GM23248 (cell line): ENCODE measurements around the gene L1CAM. TPM values are rescaled to one million over a fixed set of nuclear protein-coding genes. Genes with fewer than 3 reads are reported as not detected.

Experiments
- DNase-seq: peaks from one replicate; pipeline ENCODE4 v3.0.0-alpha.2; 2015
- H2AFZ ChIP-seq: fragments of 200-600 bp; sonication (generic); 2 replicates; pipeline ENCODE4 v1.6.1; 2016; ENCODE audit warnings: antibody characterized with exemption
- H3F3A ChIP-seq: fragments of 200-600 bp; sonication (generic); 2 replicates; pipeline ENCODE4 v1.6.1; 2016; ENCODE audit warnings: mild to moderate bottlenecking, antibody characterized with exemption, mixed run types; ENCODE audit not compliant: insufficient read depth
- H3K27ac ChIP-seq: fragments of 200-600 bp; sonication (generic); 2 replicates; pipeline ENCODE4 v1.5.1; 2016; ENCODE audit warnings: mild to moderate bottlenecking
- H3K27me3 ChIP-seq: fragments of 200-600 bp; sonication (generic); replicated peaks from 2 replicates; pipeline ENCODE4 v1.6.1; 2016; ENCODE audit warnings: mild to moderate bottlenecking; ENCODE audit not compliant: insufficient read depth
- H3K36me3 ChIP-seq: fragments of 200-600 bp; sonication (generic); 2 replicates; pipeline ENCODE4 v1.6.1; 2016; ENCODE audit warnings: low read depth, mild to moderate bottlenecking
- H3K4me1 ChIP-seq: fragments of 200-600 bp; sonication (generic); 2 replicates; pipeline ENCODE4 v1.6.1; 2016; ENCODE audit warnings: mild to moderate bottlenecking; ENCODE audit not compliant: insufficient read depth
- H3K4me2 ChIP-seq: fragments of 200-600 bp; sonication (generic); one replicate; pipeline ENCODE4 v1.6.1; 2016; ENCODE audit warnings: mild to moderate bottlenecking; ENCODE audit not compliant: unreplicated experiment
- H3K4me3 ChIP-seq: fragments of 200-600 bp; sonication (generic); 2 replicates; pipeline ENCODE4 v1.5.1; 2016; ENCODE audit warnings: mild to moderate bottlenecking
- H3K79me2 ChIP-seq: fragments of 200-600 bp; sonication (generic); 2 replicates; pipeline ENCODE4 v1.6.1; 2016; ENCODE audit warnings: mild to moderate bottlenecking; ENCODE audit not compliant: insufficient read depth
- H3K9ac ChIP-seq: fragments of 200-600 bp; sonication (generic); 2 replicates; pipeline ENCODE4 v1.6.1; 2016; ENCODE audit warnings: mild to moderate bottlenecking
- H3K9me2 ChIP-seq: fragments of 200-600 bp; sonication (generic); 2 replicates; pipeline ENCODE4 v1.6.1; 2016; ENCODE audit warnings: mixed run types, mild to moderate bottlenecking, moderate library complexity; ENCODE audit not compliant: insufficient read depth
- H3K9me3 ChIP-seq: fragments of 200-600 bp; sonication (generic); one replicate; pipeline ENCODE4 v1.6.1; 2017; ENCODE audit warnings: low read depth
- H4K20me1 ChIP-seq: fragments of 200-600 bp; sonication (generic); 2 replicates; pipeline ENCODE4 v1.6.0; 2016; ENCODE audit not compliant: insufficient read depth
- EZH2 ChIP-seq: fragments of 200-600 bp; sonication (generic); IDR thresholded peaks from 2 replicates; pipeline ENCODE4 v1.6.1; 2018; ENCODE audit warnings: antibody characterized with exemption, mild to moderate bottlenecking; ENCODE audit not compliant: insufficient read depth, poor library complexity, severe bottlenecking
- EZH2phosphoT487 ChIP-seq: fragments of 200-600 bp; sonication (generic); IDR thresholded peaks from 2 replicates; pipeline ENCODE4 v1.6.1; 2018; ENCODE audit warnings: antibody characterized with exemption, moderate library complexity, mild to moderate bottlenecking, low read depth; ENCODE audit not compliant: insufficient read depth
- WGBS, 2 experiments: methylation state at CpG; one replicate each; pipeline ENCODE4 v1.1.6; 2015 to 2017; ENCODE audit warnings: low lambda C conversion rate in 2 of 2, low coverage in 1 of 2; ENCODE audit errors: missing lambda C conversion rate in 2 of 2; 5-methylcytosine and 5-hydroxymethylcytosine counted together
- in situ Hi-C: fragments of 300-500 bp; cut with MboI; formaldehyde crosslinking; loops from 2 replicates; pipeline ENCODE4 v1.15.0; 2020
- polyA plus RNA-seq: library from polyadenylated mRNA; unstranded; fragments of >200 nt; fragmentation: Nextera tagmentation; extraction: Ambion mirVana; gene quantifications from 2 replicates; pipeline ENCODE4 v1.2.1, GENCODE V29; 2016
- total RNA-seq: library from RNA; depleted of rRNA; stranded (reverse); fragments of >200 nt; shearing (Covaris generic); gene quantifications from 2 replicates; pipeline ENCODE4 v1.2.3, GENCODE V29; 2014

Gene L1CAM
- total and polyA plus RNA-seq, 2 experiments from 2014 or later: 0.38 to 1.9 TPM

DNA sequence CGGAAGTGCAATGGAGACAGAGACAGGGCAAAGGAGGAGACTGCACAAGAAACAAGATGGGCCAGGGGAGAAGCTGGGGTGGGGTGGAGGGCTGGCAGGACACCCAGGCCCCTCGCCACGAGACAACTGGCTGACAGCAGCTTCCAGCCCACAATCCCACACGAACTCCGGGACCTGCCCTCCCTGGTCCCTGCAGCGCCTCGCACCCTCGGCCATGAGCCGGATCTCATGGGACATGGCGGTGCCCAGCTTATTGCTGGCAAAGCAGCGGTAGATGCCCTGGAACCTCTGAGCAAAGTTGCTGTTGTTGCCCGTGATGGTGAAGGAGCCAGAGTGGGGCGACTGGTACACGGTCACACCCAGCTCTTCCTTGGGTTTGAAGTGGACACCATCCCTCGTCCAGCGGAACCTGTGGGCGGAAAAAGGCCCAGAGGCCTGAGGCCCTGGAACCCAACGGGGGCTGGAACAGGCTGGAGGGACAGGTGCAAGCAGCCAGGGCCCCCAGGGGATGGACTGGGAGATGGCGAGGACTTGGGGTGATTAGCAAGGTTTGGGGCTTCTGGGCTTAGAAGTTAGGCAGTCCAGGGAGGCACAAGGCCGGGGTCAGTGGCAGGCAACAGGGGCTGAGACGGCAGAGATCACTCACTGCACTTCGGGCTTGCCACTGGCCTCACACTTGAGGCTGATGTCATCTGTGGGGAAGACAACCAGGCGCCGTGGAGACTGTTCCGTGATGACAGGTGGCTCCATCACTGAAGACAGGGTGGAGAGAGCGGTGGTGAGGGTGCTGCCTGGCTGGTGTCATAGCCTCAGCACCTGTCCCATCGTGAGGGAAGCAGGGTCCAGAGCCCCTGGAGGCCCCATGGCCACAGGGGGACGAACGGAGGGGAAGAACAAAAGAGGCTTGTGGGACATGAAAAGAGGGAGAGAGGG is 13.8 kb downstream of the L1CAM start:
- no peaks in the 10 kb centered on the region for H3K36me3 ChIP-seq
- H4K20me1 ChIP-seq: no peaks in the 10 kb centered on the region
- 49% methylated on average over 9 to 25 of the region's 29 CpGs for WGBS, 2 experiments
- H3K27me3 ChIP-seq: no peaks in the 10 kb centered on the region
- no peaks in the 10 kb centered on the region for H3F3A ChIP-seq
- no peak overlapping the region for H3K4me3 ChIP-seq
- H3K9ac ChIP-seq: no peak overlapping the region
- no peaks in the 10 kb centered on the region for H3K4me1 ChIP-seq
- H3K27ac ChIP-seq: no peak overlapping the region
- no peaks in the 10 kb centered on the region for H3K9me2 ChIP-seq
- in situ Hi-C loops: no loop called here
- no peak for DNase-seq
- H2AFZ ChIP-seq: no peak overlapping the region
- no peaks in the 10 kb centered on the region for H3K9me3 ChIP-seq
- H3K79me2 ChIP-seq: no peaks in the 10 kb centered on the region
- no peak overlapping the region for H3K4me2 ChIP-seq
- TF ChIP-seq EZH2phosphoT487 (no peak), EZH2 (no peak)

DNA sequence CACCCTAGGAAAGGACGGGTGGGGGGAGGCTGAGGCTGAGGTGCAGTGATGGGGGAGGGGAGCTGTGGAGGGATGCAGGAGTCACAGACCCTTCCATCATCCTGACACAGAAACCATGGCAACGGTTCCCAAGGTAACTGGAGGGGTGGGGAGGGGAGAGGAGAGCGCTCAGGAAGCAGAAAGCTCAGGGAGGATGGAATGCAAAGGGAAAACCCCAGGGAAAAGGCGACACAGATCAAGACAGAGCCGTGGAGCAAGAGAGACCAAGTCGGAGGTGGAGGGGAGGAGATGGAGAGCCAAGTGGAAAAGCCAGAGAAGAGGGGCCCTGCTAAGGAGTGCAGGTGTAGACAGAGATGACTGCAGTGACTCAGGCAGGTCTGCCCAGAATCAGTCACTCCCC is 14.5 kb downstream of the L1CAM start:
- no peaks in the 10 kb centered on the region for H3F3A ChIP-seq
- no peaks in the 10 kb centered on the region for H3K27me3 ChIP-seq

DNA sequence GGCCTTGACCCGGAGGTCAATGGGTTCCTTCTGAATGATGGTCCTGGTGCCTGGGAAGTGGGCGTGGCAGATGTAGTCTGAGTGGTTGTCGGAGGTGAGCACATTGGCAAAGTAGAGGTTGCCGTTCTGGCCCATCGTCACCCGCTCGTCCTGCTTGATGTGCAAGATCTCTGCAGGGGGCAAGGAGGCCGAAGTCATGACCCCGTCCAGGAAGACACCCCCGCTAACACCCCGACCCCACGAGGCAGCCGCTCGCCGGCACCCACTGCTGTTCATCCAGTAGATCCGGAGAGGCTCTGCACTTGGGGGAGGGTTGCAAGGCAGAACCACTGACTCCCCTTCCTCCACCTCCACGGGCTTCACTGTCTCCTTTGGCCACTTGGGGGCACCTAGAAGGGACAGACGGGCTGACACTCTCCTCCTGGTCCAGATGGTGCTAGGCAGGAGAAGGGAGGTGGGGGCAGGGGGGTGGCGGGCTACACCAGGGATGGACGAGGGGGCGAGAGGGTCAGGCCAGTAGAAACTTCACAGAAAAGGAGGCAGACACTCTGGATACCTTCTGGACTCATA is 15.1 kb downstream of the L1CAM start:
- in situ Hi-C loops: no loop called here
- WGBS, 2 experiments: 40 to 54% methylated on average over 11 to 12 of the region's 21 CpGs
- H4K20me1 ChIP-seq: no peaks in the 10 kb centered on the region
- TF ChIP-seq EZH2 (no peak), EZH2phosphoT487 (no peak)
- no peaks in the 10 kb centered on the region for H3K9me2 ChIP-seq
- H3F3A ChIP-seq: no peaks in the 10 kb centered on the region
- H3K9ac ChIP-seq: no peak overlapping the region
- H3K36me3 ChIP-seq: no peaks in the 10 kb centered on the region
- H3K9me3 ChIP-seq: no peaks in the 10 kb centered on the region
- no peak for DNase-seq
- no peaks in the 10 kb centered on the region for H3K27me3 ChIP-seq
- H3K79me2 ChIP-seq: no peaks in the 10 kb centered on the region
- H3K4me2 ChIP-seq: no peak overlapping the region
- no peak overlapping the region for H3K4me3 ChIP-seq
- H2AFZ ChIP-seq: no peak overlapping the region
- no peaks in the 10 kb centered on the region for H3K4me1 ChIP-seq
- no peak overlapping the region for H3K27ac ChIP-seq

More for the DNA sequence above, 14.5 kb downstream of the L1CAM start:
- Histone ChIP-seq H3K9me2 (no peaks in the 10 kb centered on the region), H3K4me2 (no peak overlapping the region), H3K9me3 (no peaks in the 10 kb centered on the region), H3K4me1 (no peaks in the 10 kb centered on the region), H3K27ac (no peak overlapping the region), H4K20me1 (no peaks in the 10 kb centered on the region), H3K4me3 (no peak overlapping the region), H2AFZ (no peak overlapping the region), H3K36me3 (no peaks in the 10 kb centered on the region), H3K9ac (no peak overlapping the region), H3K79me2 (no peaks in the 10 kb centered on the region)
- in situ Hi-C loops: no loop called here
- TF ChIP-seq EZH2 (no peak), EZH2phosphoT487 (no peak)
- no peak for DNase-seq
- WGBS, 2 experiments: 0 to 2% methylated on average over 1 to 6 of the region's 6 CpGs

DNA sequence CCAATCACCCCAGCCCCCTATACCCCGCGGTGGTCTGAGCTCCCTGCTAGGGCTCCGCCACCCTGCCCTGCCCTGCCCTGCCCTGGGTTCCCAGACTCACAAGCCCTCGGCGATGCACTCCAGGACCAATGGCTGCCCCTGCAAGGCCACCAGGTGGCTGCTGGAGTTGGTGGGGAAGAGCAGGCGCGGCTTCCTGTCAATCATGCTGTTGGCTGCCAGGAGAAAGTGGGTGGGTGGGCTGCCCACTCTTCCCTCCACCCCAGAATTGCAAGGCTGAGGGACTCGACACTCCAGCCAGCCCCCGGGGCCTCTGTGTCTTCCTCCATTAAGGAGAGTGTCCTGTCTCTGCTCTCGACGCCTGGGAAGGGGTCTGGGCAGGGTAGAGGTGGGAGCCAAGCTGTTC is 15.7 kb downstream of the L1CAM start:
- H3F3A ChIP-seq: no peaks in the 10 kb centered on the region
- H3K36me3 ChIP-seq: no peaks in the 10 kb centered on the region
- no peak overlapping the region for H3K27ac ChIP-seq
- no peak overlapping the region for H3K4me3 ChIP-seq
- H3K9ac ChIP-seq: no peak overlapping the region
- WGBS, 2 experiments: 67 to 76% methylated on average over 4 to 8 of the region's 11 CpGs
- DNase-seq: no peak
- H2AFZ ChIP-seq: no peak overlapping the region
- no peaks in the 10 kb centered on the region for H3K79me2 ChIP-seq
- no peaks in the 10 kb centered on the region for H3K9me3 ChIP-seq
- TF ChIP-seq EZH2 (no peak), EZH2phosphoT487 (no peak)
- no peaks in the 10 kb centered on the region for H3K27me3 ChIP-seq
- in situ Hi-C loops: no loop called here
- H4K20me1 ChIP-seq: no peaks in the 10 kb centered on the region
- no peak overlapping the region for H3K4me2 ChIP-seq
- no peaks in the 10 kb centered on the region for H3K4me1 ChIP-seq
- no peaks in the 10 kb centered on the region for H3K9me2 ChIP-seq
